ENCODE results near the gene TBC1D1. TPM values are rescaled to one million over a fixed set of nuclear protein-coding genes. Genes with fewer than 3 reads are reported as not detected.

Gene TBC1D1
- total RNA-seq, 4 donors from 2014 or later, result 66.2 to 120 (median 87.9) TPM

- peak overlapping the region in 3 of 4 donors; percentile 3 to 57 (median 5) for H3K27ac ChIP-seq
- H3K4me1 ChIP-seq, result peaks cover 0 to 24% (median 0%) of the 10 kb centered on the region in 4 donors
Measured at GRCh38 chr4:37990731-37991245, 99.9 kb downstream of the TBC1D1 start.

GRCh38 chr4:37991623-37992410 is 100.9 kb downstream of the TBC1D1 start:
- no peaks in the 10 kb centered on the region for H3K27me3 ChIP-seq
- peaks cover 0 to 33% (median 0%) of the 10 kb centered on the region in 4 donors for H3K4me1 ChIP-seq
- no peak overlapping the region for H3K27ac ChIP-seq
- DNase-seq, result no peak
- no peaks in the 10 kb centered on the region for H3K36me3 ChIP-seq
- TF ChIP-seq CTCF (IDR thresholded peaks at IDR 0.05), result no peak
- TF ChIP-seq POLR2A (IDR thresholded peaks at IDR 0.05), result no peak
- H3K4me3 ChIP-seq, result no peak overlapping the region
- no peaks in the 10 kb centered on the region for H3K9me3 ChIP-seq

More at GRCh38 chr4:37990731-37991245, 99.9 kb downstream of the TBC1D1 start:
- Histone ChIP-seq H3K36me3 (no peaks in the 10 kb centered on the region), H3K27me3 (no peaks in the 10 kb centered on the region), H3K4me3 (no peak overlapping the region), H3K9me3 (no peaks in the 10 kb centered on the region)
- TF ChIP-seq POLR2A (IDR thresholded peaks at IDR 0.05) (no peak), CTCF (IDR thresholded peaks at IDR 0.05) (no peak)
- DNase-seq, result no peak

- H3K4me3 ChIP-seq, result no peak overlapping the region
- H3K4me1 ChIP-seq, result peaks cover 0 to 34% (median 0%) of the 10 kb centered on the region in 4 donors
- TF ChIP-seq POLR2A (IDR thresholded peaks at IDR 0.05), result no peak
- TF ChIP-seq CTCF (IDR thresholded peaks at IDR 0.05), result no peak
- no peak for DNase-seq
- no peak overlapping the region for H3K27ac ChIP-seq
- no peaks in the 10 kb centered on the region for H3K27me3 ChIP-seq
- no peaks in the 10 kb centered on the region for H3K36me3 ChIP-seq
- H3K9me3 ChIP-seq, result no peaks in the 10 kb centered on the region
Measured at GRCh38 chr4:37993806-37994205, 102.9 kb downstream of the TBC1D1 start.

GRCh38 chr4:37994569-37994968 is 103.7 kb downstream of the TBC1D1 start:
- no peaks in the 10 kb centered on the region for H3K9me3 ChIP-seq
- no peak for DNase-seq
- no peak overlapping the region for H3K27ac ChIP-seq
- TF ChIP-seq CTCF (IDR thresholded peaks at IDR 0.05), result no peak
- TF ChIP-seq POLR2A (IDR thresholded peaks at IDR 0.05), result no peak
- peaks cover 0 to 34% (median 0%) of the 10 kb centered on the region in 4 donors for H3K4me1 ChIP-seq
- H3K36me3 ChIP-seq, result no peaks in the 10 kb centered on the region
- no peak overlapping the region for H3K4me3 ChIP-seq
- H3K27me3 ChIP-seq, result no peaks in the 10 kb centered on the region

- no peaks in the 10 kb centered on the region for H3K36me3 ChIP-seq
Measured at GRCh38 chr4:37995299-37995821, 104.5 kb downstream of the TBC1D1 start.

More at GRCh38 chr4:37995299-37995821, 104.5 kb downstream of the TBC1D1 start:
- H3K4me3 ChIP-seq, result no peak overlapping the region
- no peaks in the 10 kb centered on the region for H3K9me3 ChIP-seq
- no peaks in the 10 kb centered on the region for H3K27me3 ChIP-seq
- TF ChIP-seq CTCF (IDR thresholded peaks at IDR 0.05) (no peak), POLR2A (IDR thresholded peaks at IDR 0.05) (no peak)
- no peak overlapping the region for H3K27ac ChIP-seq
- H3K4me1 ChIP-seq, result peaks cover 0 to 32% (median 0%) of the 10 kb centered on the region in 4 donors
- DNase-seq, result no peak
